ENCODE results near the gene IDS.
"Not testable (repeated sequence)": the region's sequence is repeated elsewhere in the genome, so short reads cannot be mapped to it uniquely, and the experiment has no call there.

IDS gene

DNA sequence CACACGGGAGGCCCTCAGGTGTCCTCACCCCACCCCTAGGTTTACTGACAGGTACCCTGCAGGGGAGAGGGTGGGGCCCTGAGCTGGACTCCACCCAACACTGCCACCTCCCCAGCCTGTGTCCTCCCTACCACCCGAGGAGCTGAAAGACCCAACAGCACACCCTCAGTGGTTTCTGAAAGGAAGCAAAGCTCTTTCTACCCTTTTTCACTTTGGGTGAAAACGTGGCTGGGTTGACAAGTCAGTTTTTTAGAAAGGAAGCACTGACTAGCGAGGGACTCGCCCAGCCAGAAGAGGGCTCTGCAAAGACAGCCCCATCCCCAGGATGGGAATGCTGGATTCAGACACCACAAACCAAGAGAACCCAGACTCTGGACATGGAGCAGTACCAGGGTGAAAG, 2.2 kb downstream of the IDS start:
- DNase-seq (ENCODE audit: extremely low read depth in 1 of 2, low read depth in 1 of 2) = not testable (repeated sequence)

DNA sequence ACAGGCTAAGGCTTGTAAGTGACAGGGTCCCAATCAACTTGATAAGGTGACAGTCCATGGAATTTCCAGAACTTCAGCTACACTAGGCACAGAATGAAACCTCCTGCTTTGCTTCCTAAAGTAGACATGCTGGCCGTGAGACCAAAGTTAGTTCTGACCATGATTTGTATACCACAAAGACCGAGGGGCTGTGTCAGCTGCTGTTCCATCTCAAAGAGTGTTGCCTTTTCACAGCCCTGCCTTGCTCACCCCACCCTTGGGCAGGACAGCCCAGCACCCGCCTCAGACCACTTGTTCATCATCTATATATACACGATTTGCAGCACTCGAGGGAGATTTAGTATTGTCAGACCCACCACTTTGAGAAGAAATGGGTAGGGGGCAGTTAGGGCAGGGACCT, 5.3 kb downstream of the IDS start:
- DNase-seq (ENCODE audit: extremely low read depth in 1 of 2, low read depth in 1 of 2) = no peak

DNA sequence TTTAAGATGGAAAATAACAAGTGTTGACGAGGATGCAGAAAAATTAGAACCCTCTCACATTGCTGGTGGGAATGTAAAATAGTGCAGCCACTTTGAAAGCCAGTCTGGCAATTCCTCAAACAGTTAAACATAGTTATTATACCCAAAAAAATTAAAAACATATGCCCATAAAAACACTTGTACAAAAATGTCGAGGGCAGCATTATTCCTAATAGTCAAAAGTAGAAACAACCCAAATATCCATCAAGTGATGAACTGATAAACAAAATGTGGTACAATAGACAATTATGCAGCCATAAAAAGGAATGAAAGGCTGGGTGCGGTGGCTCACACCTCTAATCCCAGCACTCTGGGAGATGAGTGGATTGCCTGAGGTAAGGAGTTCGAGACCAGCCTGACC, 6.3 kb downstream of the IDS start:
- no peak for DNase-seq (ENCODE audit: extremely low read depth in 1 of 2, low read depth in 1 of 2)

DNA sequence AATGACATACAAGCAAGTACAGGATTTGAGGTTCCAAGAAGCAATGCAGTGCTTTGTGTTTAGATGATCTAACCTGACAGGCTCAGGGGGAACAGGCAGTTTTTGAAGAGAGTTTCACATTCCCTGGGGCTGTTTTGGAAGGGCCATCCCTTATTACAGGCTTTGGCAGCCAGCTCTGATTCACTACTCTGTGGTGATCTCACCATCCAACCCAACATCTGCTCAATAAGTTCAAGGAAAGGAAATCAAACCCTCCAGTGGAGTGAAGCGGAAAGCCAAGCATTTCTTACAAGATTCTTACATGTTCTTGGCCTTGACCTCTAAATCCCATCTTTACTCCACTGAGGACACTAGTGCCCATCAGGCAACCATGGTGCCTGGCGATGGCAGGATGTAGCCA, 7.5 kb downstream of the IDS start:
- no peak for DNase-seq (ENCODE audit: extremely low read depth in 1 of 2, low read depth in 1 of 2)

DNA sequence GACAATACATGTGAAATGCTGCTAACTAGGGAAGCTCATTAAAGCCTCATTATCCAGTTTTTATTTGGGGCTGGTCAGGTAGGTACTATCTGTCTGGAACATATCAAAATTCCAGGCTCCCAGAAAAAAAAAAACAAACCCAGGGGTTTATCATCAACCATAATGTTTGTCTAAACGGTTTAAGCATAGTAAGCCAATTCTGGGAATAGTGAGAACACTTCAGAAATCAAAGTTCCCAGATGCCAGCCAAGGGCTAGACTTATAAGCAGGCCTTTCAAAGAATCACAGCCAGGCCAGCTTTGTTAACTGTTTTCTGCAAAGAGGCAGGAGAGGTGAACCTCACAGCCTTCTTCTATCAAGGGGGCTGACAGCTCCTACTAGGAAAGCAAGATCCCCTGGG, 8.1 kb downstream of the IDS start:
- DNase-seq (ENCODE audit: extremely low read depth in 1 of 2, low read depth in 1 of 2) = no peak

DNA sequence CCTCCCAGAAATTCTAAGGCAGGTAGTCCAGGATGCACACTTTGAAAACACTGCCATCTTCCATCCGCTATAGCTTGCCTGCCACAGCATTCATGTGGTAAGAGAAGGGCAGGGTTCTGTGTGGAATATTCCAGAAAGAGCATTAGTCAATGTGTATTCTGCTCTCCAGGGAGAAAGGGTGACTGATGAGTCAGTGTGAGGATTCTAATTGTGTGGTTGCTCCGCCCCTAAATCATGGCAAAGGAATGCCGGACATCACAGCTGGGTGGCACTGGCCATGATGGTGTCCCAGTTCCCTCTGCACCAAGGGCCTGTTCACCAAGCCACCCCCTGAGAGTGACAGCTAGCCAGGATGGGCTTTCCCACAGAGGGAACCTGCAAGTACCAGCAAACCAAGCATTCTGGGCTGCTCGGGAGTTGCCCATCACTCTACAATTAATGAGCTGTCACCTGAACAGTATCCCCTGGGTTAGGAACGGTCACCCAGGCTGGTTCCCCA, 9.5 kb downstream of the IDS start:
- no peak for DNase-seq (ENCODE audit: extremely low read depth in 1 of 2, low read depth in 1 of 2)

DNA sequence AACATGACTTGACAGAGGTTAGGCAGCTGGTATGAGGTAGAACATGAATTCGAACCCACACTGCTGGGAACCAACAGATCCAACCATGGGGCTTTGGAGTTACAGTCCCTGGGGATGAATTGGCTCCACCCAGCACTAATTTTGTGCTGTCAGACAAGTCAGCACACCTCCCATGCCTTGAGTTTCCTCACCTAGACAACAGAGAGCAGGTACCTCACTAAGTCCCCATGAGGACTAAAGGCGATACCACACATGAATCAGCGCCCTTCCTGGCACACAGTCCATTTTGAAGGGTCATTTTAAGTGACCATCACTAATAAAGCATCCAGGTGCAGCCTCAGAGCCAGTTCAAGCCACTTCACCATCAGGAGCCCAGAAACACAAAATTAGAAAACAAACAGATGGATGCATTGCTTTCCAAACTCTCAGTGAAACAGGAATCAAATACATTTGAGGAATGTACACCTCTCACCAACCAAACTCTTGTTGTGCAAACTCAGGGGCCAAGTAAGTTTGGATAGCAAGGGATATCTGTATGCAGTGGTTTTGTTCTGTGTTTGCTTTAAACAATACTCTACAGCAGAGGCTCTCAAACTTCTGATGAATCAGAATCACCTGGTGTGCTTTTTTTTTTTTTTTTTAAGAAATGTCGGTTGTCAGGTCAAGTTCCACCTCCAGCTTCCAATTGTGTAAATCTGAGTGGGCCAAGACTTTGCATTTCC, 10.1 kb downstream of the IDS start:
- DNase-seq (ENCODE audit: extremely low read depth in 1 of 2, low read depth in 1 of 2) = no peak

DNA sequence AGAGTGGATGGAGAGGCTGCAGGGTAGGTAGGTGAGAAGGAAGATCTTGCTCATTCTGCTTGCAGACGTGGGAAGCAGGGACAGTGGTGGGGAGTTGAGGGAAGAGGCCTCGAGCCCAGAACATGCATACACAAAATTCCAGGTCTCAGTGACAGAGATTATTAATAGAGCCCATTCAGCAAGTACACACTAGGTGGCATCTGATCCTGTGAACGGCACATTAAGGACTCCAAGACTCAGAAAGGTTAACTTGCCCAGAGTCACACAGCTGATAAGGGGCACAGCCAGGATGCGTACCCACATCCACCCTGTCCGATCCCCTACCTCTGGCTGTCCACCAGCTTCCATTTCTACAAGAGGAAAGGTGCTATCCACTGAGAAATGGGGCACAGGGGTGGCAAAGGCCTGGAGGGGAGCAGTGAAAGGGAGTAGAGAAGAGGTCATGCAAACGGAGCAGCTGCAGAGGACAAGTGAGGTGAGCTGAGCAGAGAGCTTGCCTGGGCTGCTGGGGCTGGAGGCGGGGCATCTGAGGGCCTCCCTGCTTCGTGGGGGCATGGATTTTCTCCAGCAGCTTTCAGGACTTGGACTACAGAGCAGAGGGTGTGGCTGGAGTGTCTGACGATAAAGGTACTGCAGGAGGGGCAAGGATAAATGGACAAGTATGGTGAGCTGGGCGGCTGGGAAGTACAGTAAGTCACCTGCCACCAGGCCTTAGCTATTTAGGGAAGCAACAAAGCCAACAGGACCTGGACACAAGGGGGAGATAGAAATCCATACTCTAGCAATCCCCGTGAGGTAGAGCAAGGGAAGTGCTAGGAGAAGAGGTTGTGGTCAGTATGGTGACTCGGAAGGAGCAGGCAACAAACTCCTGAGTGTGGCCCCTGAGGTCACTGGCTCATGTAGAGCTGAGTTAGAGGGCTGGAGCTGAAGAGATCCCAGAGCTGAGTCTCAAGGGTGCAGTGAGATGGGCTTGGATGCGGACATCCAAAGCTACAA, 11.2 kb downstream of the IDS start:
- no peak for DNase-seq (ENCODE audit: extremely low read depth in 1 of 2, low read depth in 1 of 2)

DNA sequence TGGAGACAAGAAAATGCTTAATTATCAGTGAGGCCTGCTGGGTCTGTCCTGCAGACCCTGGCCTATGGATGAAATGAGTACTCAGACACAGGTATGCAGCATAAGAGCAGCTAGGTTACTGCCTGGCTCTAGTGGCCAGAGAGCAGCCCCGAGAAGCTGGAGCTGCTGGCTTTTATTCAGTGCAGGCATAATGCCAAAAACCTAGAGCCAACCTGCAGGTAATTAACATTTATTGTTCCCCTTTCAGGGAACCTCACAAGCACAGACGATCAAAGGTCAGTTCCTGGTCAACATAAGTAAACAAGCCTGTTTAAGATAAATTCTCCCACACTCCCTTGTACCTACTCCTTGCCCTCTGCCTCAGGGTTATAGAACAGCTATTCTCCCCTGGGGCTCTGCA, 13.3 kb downstream of the IDS start:
- no peak for DNase-seq (ENCODE audit: extremely low read depth in 1 of 2, low read depth in 1 of 2)

DNA sequence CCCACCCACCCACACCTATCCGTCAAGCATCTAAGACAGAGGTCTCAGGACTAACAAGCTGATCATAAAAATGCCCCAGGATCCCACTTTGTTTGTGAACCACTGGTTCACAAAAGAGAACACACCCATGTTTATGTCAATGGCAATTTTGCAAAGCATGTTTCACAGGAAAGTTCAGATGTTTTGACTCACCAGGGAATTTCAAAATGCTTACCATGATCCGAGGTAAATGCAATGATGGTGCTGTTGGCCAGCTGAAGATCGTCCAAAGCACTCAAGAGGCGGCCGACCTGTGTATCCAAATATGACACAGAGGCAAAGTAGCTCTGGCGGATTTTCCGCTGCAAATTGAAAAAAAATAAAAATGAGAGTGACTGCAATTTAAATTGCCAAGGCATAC, 15.0 kb downstream of the IDS start:
- DNase-seq (ENCODE audit: extremely low read depth in 1 of 2, low read depth in 1 of 2) = no peak

DNA sequence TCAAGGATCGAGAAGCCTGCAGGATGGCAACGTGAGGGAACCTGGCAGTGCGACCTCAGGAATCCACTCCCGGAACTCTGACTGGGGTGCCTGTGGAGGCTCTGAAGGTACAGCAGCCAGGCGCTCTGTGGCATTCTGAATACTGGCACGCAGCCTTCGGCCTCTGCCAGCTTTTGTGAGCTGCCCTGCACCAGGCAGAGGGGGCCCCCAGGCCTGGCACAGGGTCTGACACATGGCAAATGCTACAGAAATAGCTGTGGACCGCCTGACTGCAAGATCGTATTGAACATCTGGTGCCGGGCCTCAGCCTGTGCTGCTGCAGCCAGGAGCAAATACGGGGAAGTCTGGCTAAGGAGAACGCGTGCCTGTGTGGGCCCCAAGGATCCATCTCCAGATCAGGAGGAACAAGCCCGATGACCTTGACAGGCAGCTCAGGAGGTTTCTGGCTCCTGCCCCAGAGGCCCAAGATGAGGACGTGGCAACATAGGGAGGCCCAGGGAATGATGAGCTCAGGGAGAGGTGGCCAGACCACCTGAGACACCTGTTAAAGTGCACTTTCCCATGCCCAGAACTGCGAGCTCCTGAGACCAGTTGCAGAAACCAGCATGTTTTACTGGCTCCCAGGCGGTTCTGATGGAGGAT, 16.6 kb downstream of the IDS start:
- DNase-seq (ENCODE audit: extremely low read depth in 1 of 2, low read depth in 1 of 2) = not testable (repeated sequence)

DNA sequence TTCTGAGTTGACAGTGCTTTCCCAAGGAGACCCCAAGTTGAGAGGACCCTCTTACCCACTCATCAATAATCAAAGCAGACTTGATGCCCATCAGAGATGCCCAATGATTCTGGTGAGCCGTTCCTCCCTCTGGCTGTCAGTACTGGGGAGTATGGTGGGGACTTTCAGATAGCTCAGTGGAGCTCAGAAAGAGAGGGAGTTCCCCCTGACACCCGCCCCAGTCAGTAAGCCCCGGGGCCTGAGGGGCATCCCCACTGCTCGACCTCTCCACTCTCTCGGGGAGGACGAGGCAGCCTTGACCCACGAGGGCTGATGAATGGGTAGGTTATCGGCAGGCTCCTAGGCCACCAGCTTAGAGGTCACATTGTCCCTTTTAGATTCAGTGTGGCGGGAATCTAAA, 17.1 kb downstream of the IDS start:
- DNase-seq (ENCODE audit: extremely low read depth in 1 of 2, low read depth in 1 of 2) = not testable (repeated sequence)

DNA sequence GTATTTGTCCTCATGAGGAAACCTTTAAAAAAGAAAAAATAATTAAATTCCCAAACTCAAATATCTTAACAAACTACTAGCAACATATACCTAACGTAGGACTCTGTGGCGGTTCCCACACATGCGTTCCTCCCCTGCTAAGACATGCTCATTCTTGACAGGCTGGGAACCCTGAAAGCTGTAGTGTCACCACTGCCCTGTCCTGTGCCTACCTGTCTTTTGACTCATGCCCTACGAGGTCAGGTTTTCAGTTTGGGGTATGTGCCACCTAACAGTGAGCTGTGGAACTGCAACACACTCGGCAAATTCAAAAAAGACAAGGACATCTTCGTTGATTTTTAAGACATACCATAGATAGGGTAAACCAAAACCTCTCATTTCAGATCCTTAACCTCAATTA, 17.8 kb downstream of the IDS start:
- no peak for DNase-seq (ENCODE audit: extremely low read depth in 1 of 2, low read depth in 1 of 2)

DNA sequence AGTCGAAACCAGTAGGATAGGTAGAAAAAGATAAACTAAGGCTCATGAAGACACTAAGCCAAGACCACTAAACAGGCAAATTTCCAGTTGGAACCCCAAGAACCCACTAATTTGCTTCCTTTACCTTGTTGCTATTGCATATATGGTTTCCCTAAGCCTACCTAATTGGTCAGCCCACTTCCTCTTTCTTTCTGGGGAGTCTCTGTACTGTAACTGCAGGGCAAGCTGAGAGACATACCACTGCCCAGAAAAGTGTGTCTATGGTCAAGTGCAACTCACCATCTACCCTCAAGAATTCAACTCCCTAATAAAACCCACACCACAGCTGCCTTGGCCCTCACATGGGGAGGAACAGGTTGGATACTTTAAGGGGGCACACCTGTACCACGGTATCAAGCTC, 28.6 kb downstream of the IDS start:
- DNase-seq (ENCODE audit: extremely low read depth in 1 of 2, low read depth in 1 of 2) = no peak

DNA sequence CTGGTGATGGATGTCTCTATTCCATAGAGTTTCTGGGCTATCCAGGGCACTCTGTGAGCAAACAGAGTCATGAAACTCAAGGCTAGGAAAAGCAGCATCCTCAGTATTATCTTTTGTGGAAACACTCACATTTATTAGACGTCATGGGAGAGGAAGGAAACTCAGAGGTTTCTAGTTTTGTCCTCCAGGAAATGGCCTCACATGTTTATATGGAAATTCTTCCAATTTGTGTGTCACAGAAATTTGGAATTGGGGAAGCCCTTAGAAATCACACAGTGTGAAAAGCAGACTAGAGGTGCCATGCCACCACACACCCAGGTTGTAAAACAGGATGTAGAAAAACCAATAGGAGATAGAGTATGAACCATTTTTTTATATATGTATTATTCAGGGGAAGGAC, 31.1 kb downstream of the IDS start:
- DNase-seq (ENCODE audit: extremely low read depth in 1 of 2, low read depth in 1 of 2) = no peak

DNA sequence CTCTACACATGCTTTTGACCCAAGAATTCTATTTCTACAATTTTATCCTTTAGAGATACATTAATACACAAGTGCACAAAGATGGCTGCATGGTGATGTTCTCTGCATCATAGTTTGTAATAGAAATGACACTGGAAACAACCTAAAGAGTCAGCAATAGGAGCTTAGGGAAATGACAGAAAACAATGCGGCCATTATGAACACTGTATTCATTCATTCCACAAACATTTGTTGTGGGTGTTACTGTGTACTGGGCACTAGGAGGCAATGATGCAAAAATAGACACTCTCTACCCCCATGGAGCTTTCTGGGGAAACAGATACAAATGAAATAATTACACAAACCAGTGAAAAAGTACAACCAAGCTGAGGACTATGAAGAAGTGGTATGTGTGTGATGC, 32.0 kb downstream of the IDS start:
- no peak for DNase-seq (ENCODE audit: extremely low read depth in 1 of 2, low read depth in 1 of 2)

DNA sequence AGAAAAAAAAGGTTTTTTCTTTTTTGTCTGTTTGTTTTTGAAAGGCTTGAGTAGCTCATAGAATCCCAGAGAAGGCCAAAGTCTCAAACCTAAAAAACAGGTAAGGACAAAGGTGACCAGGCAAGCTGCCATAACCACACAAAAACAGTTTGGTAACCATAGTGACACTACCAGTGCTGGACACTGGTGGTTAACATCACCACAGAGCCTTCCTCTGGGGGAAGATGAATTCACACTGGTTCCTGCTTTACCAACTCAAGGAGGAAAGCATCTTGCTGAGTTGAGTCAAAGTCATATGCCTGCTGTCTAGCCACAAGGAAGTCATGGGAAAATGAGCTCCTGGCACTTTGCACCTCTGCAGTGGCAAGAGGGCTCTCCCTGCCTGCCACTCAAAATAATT, 32.5 kb downstream of the IDS start:
- DNase-seq (ENCODE audit: extremely low read depth in 1 of 2, low read depth in 1 of 2) = no peak

DNA sequence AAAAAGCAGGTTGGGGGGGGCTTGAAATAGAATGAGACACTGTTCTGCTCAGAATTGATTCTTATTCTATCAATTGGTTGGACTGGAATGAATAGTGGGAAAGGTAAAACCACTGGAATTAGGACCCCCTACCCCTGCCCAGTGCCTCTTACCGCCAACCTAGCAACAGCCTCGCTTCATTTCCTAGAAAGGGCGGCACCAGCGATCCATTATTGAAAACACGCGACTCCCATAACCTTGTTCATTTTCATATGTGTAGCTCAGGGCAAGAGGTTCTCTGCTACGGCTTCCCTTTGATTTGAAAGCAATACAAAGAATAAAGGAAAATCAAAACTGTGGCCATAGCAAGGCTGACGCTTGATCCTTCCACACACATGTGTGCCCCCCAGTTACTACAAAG, 33.7 kb downstream of the IDS start:
- no peak for DNase-seq (ENCODE audit: extremely low read depth in 1 of 2, low read depth in 1 of 2)

DNA sequence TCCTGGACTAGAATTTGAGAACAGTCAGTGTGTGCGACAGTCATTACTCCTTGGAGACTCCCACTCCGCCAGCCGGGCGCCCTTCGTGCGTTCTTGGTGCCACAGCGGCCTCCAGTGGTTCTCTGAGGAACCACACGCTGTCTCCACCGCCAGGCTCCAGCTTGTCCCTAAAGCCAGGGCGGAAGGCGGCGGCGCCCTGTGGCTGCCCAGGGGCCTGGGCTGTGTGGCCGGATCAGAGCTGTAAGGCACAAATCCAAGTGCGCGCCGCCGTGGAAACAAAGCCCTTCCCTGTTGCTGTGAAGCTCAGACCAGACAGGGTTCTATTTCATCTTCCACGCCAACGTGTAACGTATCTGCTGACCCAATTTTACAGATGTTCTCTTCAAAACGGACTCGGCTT, 34.2 kb downstream of the IDS start:
- peak; percentile 16 to 41 for DNase-seq (ENCODE audit: extremely low read depth in 1 of 2, low read depth in 1 of 2)

DNA sequence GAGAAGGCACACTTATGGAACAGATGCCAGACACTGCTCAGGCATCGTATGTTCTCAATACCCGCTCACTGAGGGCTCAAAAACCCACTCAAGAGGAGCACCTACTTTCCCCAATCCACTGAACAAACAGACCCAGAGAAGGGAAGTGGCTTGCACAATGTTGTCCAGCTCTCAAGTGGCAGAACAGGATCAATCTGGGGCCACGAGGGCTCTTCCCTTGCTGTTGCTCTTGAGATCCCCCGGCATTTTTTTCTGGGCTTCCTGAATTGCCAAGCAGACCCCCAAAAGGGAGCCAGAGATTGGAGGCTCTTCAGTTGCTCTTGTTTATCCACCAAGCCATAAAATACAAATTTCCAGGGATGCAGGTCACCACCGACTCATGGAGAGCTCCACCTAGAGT, 35.7 kb downstream of the IDS start:
- no peak for DNase-seq (ENCODE audit: extremely low read depth in 1 of 2, low read depth in 1 of 2)

DNA sequence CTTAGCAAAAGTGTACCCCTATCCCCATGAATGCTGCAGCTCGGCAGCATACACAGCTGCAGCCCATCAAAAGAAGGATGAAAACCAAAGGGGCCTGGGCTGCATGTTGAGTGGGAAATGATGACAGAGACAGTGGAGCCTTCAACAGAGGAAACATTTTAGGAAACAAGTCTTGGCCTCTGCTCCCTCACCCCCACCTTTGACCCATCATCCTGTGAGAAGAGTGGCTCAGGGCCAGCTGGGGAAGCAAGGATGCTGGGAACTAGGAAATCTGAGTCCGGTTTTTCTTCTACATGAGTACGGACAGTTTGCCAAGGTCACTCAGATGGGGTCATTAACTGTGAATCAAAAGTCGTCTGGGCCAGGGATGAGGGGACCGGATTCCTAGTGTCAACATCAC, 37.2 kb downstream of the IDS start:
- DNase-seq (ENCODE audit: extremely low read depth in 1 of 2, low read depth in 1 of 2) = no peak

DNA sequence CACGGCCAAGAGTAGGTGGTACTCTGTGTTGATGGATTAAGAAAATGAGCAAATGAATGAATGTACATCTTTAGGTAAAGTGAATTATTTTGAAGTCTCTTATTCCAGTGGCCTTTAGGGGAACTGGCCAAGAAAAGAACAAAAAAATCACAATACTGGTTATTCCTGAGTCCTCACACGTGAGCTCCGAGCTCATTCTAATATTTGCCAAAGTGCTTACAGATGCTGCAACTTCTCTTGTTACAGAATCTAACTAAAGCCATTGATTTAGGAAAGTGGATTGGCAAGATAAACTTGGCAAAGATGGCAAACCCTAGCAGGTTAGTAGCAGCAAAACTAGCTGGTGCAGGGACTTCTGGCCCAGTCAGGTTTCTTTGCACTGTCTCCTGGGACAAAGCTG, 37.6 kb downstream of the IDS start:
- DNase-seq (ENCODE audit: extremely low read depth in 1 of 2, low read depth in 1 of 2) = no peak
